Choroid plexus epithelial cell (primary cell): ENCODE measurements around the gene TMEM198.
A peak's percentile ranks its signal among the peaks of the same experiment; 100 is the strongest.

Source experiments
- DNase-seq: peaks from one replicate; pipeline ENCODE4 v3.0.0-alpha.2; 2010; ENCODE audit warnings: low read depth
- H3K4me3 ChIP-seq: 2 replicates; pipeline ENCODE4 v1.5.1; 2011; ENCODE audit warnings: low read depth, mild to moderate bottlenecking, control low read depth, low read length, moderate library complexity
- TF ChIP-seq, protein P1 (sequence below): conservative IDR thresholded peaks from 2 replicates; pipeline ENCODE4 v1.5.1; 2011; ENCODE audit warnings: low read depth, mild to moderate bottlenecking, control low read depth, inconsistent platforms, low read length, moderate library complexity

The TMEM198 gene

DNA sequence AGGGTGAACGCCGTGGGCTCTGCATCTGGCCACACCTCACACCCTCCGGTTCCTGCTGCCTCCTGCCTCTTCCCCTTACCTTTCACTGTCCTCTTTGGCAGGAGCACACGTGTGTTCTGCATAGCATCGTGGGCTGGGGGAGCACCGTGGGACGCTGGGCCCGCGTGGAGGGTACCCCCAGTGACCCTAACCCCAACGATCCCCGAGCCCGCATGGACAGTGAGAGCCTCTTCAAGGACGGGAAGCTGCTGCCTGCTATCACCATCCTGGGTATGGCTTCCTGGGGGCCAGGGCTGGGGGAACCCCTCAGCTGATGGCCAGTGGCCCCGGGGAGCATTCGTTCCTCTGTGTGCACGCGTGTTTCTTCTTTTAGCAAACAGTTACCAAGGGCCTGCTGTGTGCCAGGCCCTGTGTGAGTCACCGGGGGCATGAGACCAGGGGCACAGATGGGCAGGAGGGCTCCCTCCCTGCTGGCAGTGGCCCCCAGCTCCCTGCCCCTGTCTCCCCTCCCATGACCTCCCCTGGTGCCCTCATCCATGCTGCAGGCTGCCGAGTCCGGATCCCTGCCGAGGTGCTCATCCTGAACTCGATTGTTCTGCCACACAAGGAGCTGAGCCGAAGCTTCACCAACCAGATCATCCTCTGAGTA lies 37.6 kb upstream of the TMEM198 start:
- no peak overlapping the region for H3K4me3 ChIP-seq
- TF ChIP-seq, protein P1, sequence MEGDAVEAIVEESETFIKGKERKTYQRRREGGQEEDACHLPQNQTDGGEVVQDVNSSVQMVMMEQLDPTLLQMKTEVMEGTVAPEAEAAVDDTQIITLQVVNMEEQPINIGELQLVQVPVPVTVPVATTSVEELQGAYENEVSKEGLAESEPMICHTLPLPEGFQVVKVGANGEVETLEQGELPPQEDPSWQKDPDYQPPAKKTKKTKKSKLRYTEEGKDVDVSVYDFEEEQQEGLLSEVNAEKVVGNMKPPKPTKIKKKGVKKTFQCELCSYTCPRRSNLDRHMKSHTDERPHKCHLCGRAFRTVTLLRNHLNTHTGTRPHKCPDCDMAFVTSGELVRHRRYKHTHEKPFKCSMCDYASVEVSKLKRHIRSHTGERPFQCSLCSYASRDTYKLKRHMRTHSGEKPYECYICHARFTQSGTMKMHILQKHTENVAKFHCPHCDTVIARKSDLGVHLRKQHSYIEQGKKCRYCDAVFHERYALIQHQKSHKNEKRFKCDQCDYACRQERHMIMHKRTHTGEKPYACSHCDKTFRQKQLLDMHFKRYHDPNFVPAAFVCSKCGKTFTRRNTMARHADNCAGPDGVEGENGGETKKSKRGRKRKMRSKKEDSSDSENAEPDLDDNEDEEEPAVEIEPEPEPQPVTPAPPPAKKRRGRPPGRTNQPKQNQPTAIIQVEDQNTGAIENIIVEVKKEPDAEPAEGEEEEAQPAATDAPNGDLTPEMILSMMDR, result no peak
- no peak for DNase-seq

DNA sequence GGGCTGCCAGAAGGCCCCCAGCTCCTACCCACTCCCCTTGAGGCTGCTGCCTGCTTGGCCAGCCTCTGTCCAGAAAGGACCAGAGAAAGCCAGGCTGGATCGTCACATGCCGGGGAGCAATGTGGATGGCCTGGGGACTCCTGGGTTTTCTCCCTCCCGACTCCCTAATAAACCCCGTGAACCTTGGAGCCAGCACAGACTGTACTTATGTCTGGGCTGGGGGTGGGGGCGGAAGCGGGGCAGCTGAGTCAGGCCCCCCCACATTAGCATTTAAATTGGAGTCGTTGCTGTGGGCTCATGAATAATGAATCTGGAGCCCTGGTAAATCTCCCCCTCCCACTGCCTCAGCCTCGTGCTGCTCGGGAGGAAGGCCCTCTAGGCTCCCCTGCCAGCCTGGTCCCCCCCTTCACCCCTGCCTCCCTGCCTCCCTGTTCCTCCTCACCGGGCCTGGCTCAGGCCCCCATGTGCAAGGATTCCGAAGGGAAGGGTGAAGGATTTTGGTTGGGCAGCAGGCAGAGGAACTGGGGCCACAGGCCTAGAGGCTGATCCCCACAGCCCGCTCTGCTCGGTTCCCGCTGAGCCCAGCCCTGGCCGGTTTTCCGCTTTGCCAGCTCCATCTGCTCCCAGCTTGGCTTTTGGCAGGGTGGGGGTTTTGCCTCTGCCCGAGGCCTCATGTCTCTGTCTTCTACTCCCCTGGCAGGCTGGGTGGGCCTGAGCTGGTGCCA lies 36.9 kb upstream of the TMEM198 start:
- TF ChIP-seq, protein P1, result no peak
- no peak for DNase-seq
- H3K4me3 ChIP-seq, result no peak overlapping the region

DNA sequence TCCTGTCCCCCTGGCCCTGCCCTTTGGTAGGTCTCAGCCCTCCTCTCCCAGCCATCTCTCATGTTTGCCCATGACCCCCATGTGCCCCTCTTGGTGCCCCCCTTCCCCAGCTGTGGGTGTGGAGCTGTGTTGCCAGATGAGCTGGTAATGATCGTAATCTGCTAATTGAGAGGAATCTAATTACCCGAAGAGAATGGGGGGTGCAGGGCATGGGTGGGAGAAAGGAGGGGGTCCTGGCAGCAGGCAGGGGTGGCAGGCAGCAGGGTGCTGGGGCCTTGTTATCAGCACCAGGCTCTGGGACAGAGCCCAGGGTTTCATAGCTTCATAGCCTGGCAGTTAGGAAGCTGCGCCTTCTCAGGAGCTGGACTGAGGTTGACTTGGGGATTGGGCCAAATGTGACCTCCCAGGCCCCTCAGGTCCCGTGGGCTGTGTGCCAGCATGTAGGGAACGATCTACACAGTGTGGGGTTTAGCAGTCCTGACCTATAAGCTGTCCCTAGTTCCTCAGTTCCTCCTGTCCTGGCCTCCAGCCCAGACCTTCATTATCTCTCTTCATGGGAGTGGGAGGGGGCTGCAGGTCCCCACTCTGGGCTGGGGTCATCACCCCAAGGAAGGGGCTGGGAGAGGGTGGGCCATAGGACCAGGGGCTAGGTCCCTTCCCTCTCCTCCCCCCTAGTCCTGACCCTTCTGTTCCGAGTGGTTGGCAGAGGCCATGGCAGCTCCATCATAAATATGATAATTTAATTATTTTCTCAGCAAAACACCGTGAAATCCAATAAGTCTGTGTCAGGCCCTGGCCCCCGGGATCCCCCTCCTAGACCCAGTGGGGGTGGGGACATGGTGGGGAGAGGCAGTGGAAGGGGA lies 36.0 kb upstream of the TMEM198 start:
- TF ChIP-seq, protein P1, result no peak
- peak; percentile 18 for DNase-seq
- no peak overlapping the region for H3K4me3 ChIP-seq

DNA sequence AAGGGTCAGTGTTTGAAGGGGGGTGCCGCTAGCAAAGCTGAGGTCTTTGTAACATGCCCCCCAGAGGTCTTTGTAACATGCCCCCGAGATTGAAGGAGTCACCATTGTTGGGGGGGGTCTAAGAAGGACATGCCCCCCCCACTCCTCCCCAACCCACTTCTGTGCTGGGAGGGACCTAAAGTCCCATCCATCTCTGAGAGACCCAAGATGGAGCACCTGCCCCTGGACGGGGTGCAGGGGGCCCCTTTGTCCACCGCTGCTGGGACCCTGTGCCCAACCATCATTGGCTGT lies 35.4 kb upstream of the TMEM198 start:
- no peak overlapping the region for H3K4me3 ChIP-seq
- TF ChIP-seq, protein P1, result no peak
- DNase-seq, result no peak

DNA sequence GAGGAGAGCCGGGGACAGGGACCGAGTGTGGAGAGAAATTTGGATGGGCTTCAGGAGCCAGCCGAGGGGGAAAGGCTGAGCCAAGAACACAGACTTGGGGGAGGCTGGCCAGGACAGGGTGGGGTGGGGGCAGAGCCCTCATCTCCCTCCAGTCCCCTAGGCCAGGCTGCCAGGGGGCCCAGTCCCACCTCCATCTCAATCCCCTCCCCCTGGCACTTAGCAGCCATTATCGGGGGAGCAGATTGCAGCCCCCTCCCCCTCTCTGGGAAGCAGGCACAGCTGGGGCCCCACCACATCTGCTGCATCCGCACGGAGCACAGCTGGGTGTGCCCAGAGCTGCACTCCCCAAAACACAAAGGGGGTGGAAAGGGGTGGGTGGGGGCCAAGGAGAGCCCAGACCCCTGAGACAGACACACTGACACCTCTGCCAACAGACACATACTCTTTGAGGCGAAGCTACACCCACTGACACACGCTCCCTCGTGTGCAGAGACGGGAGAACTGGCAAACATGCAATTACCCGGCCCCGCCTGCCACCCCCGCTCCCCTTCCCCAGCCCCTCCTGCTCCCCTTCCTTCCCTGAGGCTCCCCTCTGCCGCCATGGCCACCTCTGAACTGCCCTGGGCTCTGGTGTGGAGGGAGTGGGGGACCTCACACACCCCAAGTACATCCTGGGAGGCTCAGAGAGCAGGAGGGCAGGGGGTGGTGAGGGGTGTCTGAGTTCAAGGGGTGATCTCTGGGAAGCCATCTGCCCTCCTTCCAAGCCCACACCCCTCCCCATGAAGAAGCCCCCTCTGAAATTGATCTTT lies 34.7 kb upstream of the TMEM198 start:
- TF ChIP-seq, protein P1, result no peak
- no peak overlapping the region for H3K4me3 ChIP-seq
- no peak for DNase-seq

DNA sequence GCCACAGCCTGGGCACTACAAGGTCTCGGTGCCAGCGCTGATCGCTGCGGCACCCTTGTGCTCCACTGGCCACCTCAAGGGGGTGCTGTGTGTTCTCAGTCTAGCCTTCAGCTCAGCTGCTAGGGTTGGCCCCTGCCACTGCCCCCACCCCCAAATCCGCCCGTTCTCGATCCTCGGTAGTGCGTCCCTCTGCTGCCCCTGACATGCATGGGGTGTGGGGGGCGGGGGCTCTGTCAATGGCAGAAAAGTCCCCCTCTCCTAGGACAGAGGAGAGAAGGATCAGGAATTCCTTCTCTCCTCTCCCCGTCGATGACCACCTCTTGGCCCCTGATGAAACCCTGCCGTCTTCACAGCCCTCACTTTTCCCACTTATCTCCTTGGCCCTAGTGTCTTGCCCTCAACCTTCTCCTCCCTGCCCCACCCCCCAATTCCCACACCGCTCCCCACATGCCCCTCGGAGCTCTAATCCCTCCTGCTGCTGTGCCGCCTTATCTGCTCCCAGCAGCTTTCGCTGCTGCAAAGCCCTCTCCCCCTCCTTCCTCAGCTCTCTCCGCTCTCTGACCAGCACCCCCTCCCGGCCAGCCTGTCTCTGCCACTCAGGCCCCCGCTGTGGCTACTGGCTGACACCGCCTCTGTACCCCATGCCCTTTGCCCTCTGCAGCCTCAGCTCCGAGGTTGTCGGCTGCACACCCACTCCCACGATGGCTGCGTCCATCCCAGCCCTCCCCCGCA lies 33.9 kb upstream of the TMEM198 start:
- DNase-seq, result peak; percentile 64
- TF ChIP-seq, protein P1, result peak; percentile 84
- peak overlapping the region; percentile 31 for H3K4me3 ChIP-seq
